ENCODE results near the gene CTSE.
"Not testable (repeated sequence)": the region's sequence is repeated elsewhere in the genome, so short reads cannot be mapped to it uniquely, and the experiment has no call there.

The CTSE gene

GRCh38 chr1:206014601-206015000 is 9.1 kb downstream of the CTSE start:
- DNase-seq (ENCODE audit: low read depth in 2 of 2), result no peak

GRCh38 chr1:206013026-206013795 is 10.5 kb downstream of the CTSE start:
- DNase-seq (ENCODE audit: low read depth in 2 of 2), result no peak

- DNase-seq (ENCODE audit: low read depth in 2 of 2), result no peak
Observed at GRCh38 chr1:206012086-206012859, 11.4 kb downstream of the CTSE start.

GRCh38 chr1:206011057-206011456 is 12.6 kb downstream of the CTSE start:
- DNase-seq (ENCODE audit: low read depth in 2 of 2), result no peak

- no peak for DNase-seq (ENCODE audit: low read depth in 2 of 2)
Observed at GRCh38 chr1:206010060-206010459, 13.6 kb downstream of the CTSE start.

GRCh38 chr1:206006946-206007345 is 16.7 kb downstream of the CTSE start:
- DNase-seq (ENCODE audit: low read depth in 2 of 2), result no peak

GRCh38 chr1:206005778-206006180 is 17.9 kb downstream of the CTSE start:
- no peak for DNase-seq (ENCODE audit: low read depth in 2 of 2)

GRCh38 chr1:206005234-206005633 is 18.5 kb downstream of the CTSE start:
- no peak for DNase-seq (ENCODE audit: low read depth in 2 of 2)

GRCh38 chr1:206004826-206005225 is 18.9 kb downstream of the CTSE start:
- no peak for DNase-seq (ENCODE audit: low read depth in 2 of 2)

- DNase-seq (ENCODE audit: low read depth in 2 of 2), result no peak
Observed at GRCh38 chr1:206003854-206004800, 19.6 kb downstream of the CTSE start.

GRCh38 chr1:206002871-206003801 is 20.6 kb downstream of the CTSE start, which contains the start of gene RAB7B:
Gene RAB7B, minus strand, starts transcription at chr1:206003395. Its CDS starts 9,260 bp downstream, at chr1:205994135.
- DNase-seq (ENCODE audit: low read depth in 2 of 2), result no peak

- no peak for DNase-seq (ENCODE audit: low read depth in 2 of 2)
Observed at GRCh38 chr1:206002160-206002559, 21.5 kb downstream of the CTSE start.

- DNase-seq (ENCODE audit: low read depth in 2 of 2), result peak in 1 of 2 donors; percentile 41
Observed at GRCh38 chr1:206001476-206001888, 22.2 kb downstream of the CTSE start.

- no peak for DNase-seq (ENCODE audit: low read depth in 2 of 2)
Observed at GRCh38 chr1:206000641-206001339, 22.9 kb downstream of the CTSE start.

GRCh38 chr1:205998457-205999241 is 25.0 kb downstream of the CTSE start:
- no peak for DNase-seq (ENCODE audit: low read depth in 2 of 2)

GRCh38 chr1:205996641-205997040 is 27.1 kb downstream of the CTSE start:
- DNase-seq (ENCODE audit: low read depth in 2 of 2), result not testable (repeated sequence)

- DNase-seq (ENCODE audit: low read depth in 2 of 2), result no peak
Observed at GRCh38 chr1:205994346-205994745, 29.3 kb downstream of the CTSE start.

GRCh38 chr1:205993068-205993467 is 30.6 kb downstream of the CTSE start:
- DNase-seq (ENCODE audit: low read depth in 2 of 2), result no peak

- no peak for DNase-seq (ENCODE audit: low read depth in 2 of 2)
Observed at GRCh38 chr1:205992218-205992882, 31.3 kb downstream of the CTSE start.
